HG03439 (cell line): ENCODE results near the gene TRPV5.
"Not testable (repeated sequence)": the region's sequence is repeated elsewhere in the genome, so short reads cannot be mapped to it uniquely, and the experiment has no call there.

Experiments
- ATAC-seq: cut with Tn5 transposase; IDR thresholded peaks from one replicate; pipeline ENCODE4 v1.9.1; 2021; ENCODE audit warnings: mild to moderate bottlenecking, moderate library complexity; ENCODE audit not compliant: unreplicated experiment

The TRPV5 gene

DNA sequence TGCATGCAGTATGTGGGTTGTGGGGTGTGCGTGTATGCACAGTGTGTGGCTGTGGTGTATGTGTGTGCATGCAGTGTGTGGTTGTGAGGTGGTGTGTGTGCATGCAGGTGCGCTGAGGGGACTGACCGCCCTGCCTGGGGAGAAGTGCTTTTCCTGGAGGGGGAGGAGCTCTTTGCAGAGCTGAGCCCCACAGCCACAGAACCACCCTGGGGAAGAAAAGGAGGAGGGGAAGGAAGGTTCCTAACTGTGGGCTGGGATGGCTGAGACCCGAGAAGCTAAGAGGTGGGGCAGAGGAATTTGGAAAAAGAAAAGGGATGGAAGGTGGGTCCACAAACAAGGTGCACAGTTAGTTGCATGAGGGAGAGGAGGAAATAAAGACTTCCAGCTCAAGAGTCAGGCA, at the start of gene TRPV5:
Gene TRPV5, minus strand, starts transcription at position 123 of the 400 bp plus-strand sequence. CDS start 287 bp downstream, outside the sequence.
- ATAC-seq = no peak

GRCh38 chr7:142978402-142978801, 44.9 kb upstream of the TRPV5 start:
- ATAC-seq = not testable (repeated sequence)

- no peak for ATAC-seq
Observed at GRCh38 chr7:142974626-142975025, 41.1 kb upstream of the TRPV5 start.

GRCh38 chr7:142969183-142969582, 35.6 kb upstream of the TRPV5 start:
- ATAC-seq = no peak

DNA sequence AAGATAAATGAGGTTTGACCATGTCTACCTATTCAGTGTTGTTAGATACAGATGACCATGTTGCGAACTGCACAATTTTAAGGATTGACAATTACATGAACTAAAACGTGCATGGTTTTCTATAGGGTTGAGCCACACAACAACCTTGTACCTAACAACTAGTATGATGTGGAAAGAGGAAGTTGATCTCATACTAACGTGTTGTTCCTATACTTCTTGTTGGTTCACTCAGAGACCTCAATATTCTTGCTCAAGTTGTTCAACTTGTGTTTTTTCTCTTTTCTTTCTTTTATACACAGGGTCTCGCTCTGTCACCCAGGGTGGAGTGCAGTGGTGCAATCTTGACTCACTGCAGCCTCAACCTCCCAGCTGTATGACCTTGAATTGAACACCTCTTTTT, 34.7 kb upstream of the TRPV5 start:
- ATAC-seq = no peak

GRCh38 chr7:142964502-142965246, 31.1 kb upstream of the TRPV5 start:
- no peak for ATAC-seq

- ATAC-seq = no peak
Observed at GRCh38 chr7:142963993-142964392, 30.4 kb upstream of the TRPV5 start.

- ATAC-seq = no peak
Observed at GRCh38 chr7:142962991-142963390, 29.4 kb upstream of the TRPV5 start.

DNA sequence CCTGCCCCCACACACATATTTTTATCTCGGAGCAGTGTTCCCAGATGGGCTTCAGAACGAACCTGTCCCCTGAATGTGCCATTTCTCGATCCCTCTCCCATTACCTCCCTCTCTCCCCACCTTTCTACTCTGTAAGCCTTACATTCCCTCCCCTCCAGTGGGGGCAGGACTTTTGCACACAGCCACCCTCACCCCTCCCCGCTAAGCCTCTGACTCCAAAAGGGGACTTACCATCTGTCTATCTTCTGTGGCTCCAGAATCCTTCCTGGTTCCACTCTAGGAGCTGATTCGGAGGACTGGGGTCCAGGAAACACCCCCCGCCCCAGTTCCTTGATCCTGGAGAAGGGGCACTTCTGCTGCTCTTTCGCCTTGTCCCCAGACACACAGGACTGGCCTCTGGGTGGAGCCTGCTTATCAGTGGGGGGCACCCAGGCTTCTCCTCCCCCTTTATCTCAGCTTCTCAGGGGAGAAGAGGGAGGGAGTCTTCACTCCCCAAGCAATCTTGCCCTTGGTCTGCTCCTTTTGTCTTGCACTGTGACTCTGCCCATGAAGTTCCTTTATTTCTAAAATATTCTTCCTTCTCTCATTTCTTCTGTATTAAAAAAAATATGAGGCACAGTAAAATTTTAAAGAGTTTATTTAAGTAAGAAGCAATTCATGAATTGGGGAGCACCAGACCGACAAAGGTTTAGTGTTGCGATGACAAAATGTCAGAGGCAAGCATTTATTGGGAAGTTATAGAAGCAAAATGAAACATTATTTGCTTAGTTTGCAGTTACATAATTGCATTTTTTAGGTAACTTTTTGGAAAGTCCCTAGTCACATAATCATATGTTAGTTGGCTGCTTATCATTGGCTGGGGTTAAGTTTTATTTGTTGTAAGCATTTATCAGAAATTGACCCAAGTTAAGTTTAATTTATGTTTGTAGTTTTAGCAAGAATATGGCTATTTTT, 28.7 kb upstream of the TRPV5 start, which contains the start of gene KEL:
Gene KEL, minus strand, starts transcription at position 391 of the 954 bp plus-strand sequence. Its CDS starts 157 bp downstream, at position 234.
- ATAC-seq = no peak

DNA sequence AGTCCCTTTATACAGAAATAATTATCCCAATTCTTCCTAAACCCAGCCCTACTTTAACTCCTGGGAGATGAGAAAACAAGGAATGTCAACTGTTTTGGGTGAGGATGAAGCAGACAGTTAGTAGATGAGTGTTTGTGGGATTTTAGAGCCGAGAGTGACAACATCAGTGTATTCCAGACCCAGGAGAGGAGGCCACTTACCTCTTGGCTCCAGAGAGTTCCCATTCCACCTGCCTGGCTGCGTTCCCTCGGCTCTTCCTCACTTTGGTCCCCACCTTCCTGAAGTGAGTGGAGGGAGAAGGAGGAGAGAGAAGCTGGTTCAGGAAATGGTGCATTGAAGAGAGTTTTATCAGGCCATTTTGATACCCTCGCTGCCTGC, 28.0 kb upstream of the TRPV5 start:
- ATAC-seq = no peak

GRCh38 chr7:142960955-142961512, 27.5 kb upstream of the TRPV5 start:
- no peak for ATAC-seq

DNA sequence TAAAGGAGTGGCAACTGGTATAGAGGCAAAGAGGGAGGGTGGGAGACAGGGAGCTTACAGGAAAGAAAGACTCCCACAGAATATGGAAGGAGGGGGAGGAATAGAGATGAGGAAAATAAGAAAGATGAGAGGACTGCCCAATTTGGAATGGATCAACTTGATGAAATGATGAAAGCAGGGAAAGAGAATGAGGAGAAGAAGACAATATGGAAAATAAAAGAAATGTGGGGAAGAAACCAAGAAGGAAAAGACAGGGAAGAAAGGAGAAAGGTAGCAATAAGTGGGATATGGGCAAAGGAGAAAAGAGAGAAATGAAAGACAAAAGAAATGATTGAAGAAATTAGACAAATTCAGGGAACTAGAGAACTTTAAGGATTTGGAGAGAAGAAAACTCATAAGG, 25.7 kb upstream of the TRPV5 start:
- no peak for ATAC-seq

GRCh38 chr7:142957723-142958122, 24.2 kb upstream of the TRPV5 start:
- no peak for ATAC-seq

- ATAC-seq = no peak
Observed at GRCh38 chr7:142956951-142957623, 23.5 kb upstream of the TRPV5 start.

DNA sequence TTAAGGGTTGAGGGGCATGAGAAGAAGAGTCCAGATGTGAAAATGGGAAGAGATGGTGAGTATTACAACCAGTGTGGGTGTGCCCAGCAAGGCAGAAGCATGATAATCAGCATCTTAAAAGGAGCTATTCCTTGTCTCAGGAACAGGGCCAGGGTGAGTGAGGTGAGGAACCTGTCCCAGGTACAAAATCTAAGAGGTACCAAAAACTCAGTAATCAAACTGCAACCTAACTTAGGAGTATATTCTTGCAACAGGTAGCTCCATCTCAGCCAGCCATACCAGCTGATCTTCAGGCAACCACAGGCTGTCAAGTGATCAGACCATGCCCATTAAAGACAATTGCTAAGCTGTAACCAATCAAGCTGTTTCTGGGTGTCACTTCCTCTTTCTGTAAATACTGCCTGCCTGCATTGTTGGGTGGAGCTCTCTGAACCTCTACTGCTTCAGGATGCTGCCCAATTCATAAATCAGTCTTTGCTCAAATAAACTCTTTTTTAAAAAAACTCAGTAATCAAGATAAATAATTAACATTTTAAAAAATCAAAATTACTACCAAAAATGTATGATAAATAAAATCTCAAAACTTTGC, 21.2 kb upstream of the TRPV5 start:
- ATAC-seq = no peak

DNA sequence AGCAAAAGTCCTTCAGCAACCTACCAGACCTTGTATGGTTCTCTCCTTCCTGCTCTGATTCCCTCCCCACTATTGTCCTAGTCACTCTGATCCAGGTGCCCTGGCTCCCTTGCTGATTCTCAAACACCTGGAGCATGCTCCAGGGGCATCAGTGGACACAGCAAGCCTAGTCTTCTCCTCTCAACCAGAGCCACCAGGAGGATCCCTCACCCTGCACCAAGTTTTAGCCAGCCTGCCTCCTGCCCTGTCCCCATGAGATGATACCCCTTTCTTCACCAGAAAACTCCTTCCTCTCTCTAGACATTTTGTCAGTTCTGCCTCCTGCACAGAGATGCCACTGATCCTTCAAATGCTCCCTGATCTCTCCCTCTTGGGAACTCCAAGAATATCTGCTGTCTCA, 16.7 kb upstream of the TRPV5 start:
- ATAC-seq = no peak

DNA sequence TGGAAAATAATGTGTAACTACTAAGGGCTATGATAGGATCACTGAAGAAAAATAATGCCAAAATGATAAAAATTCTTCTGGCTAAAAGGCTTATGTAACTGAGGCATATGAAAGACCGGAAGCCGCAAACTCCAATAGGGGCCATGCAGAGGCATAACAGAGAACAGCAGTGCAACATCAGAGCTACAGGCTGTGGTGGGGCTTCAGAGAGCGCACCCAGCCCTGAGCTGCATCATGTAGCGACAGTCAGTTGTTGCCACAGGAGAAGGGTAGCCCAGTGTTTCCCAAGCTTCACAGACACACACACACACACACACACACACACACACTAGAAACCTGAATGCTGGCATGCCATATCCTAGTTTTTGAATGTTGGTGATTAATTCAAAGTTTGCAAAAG, 15.1 kb upstream of the TRPV5 start:
- ATAC-seq = no peak

GRCh38 chr7:142945001-142945400, 11.5 kb upstream of the TRPV5 start:
- no peak for ATAC-seq

- ATAC-seq = no peak
Observed at GRCh38 chr7:142943706-142944268, 10.2 kb upstream of the TRPV5 start.

DNA sequence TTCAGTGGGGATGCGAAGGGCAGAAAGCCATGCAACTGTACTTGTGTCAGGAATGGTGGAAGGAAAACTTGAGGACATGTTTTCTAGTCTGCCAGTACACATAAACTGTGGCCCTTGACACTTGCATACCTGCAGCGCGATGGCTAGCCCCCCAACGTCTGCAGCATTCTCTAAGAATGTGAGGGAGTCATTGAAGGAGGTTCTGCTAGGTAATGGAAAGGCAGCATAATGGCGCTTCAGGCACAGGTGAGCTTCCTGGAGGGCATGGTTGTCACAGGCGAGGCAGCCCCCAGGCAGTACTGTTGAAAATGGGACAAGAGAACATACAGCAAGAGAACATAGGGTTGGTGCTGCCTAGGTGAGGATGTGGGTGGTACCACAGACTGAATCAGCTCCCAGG, 9.2 kb upstream of the TRPV5 start:
- no peak for ATAC-seq
